ENCODE results near the gene ZMYM4. TPM values are rescaled to one million over a fixed set of nuclear protein-coding genes. Genes with fewer than 3 reads are reported as not detected.

Gene ZMYM4
- total and polyA plus RNA-seq, 11 donors = 8.0 to 44.3 (median 32.2) TPM

DNA sequence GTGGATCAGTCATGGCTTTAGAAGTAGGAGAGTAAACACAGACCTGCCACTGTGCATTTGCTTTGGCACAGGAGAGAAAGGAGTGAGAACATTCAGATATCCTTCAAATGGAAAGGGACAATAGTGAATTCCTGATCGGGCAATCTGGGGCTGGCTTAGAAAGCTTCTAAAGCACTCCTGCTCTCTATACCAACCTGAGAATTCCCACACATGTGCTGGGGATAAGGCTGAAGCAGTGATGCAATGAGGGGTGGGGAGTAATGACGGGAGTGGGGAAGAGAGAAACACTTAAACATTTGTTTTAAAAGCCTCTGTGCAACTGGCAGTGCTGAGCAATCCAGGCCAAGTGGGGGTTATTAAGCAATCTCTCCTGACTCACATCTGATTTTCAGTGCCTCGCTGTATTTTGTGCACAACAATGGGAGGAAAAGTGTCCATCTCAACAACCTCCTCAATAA lies 179.9 kb downstream of the ZMYM4 start:
- Histone ChIP-seq H3K36me3 (peaks cover 0 to 89% (median 79%) of the 10 kb centered on the region in 9 donors), H3K4me3 (no peak overlapping the region), H3K27me3 (no peaks in the 10 kb centered on the region), H3K9me3 (no peaks in the 10 kb centered on the region), H3K27ac (peak overlapping the region in 1 of 12 donors; percentile 54), H3K4me1 (peaks cover 2 to 68% (median 25%) of the 10 kb centered on the region in 12 donors)
- WGBS, 4 donors = 64 to 75% (median 66%) methylated on average over 3 of the region's 3 CpGs
- DNase-seq (no peak), ATAC-seq (peak in 2 of 4 donors; percentile 17 to 59)
- intact Hi-C loops (cut with DNase I) = loop anchor here in 1 of 10 donors (5.0 kb wide), 1 partner anchor 264 kb away; no protein-coding TSS in a partner anchor
- TF ChIP-seq POLR2A (IDR thresholded peaks at IDR 0.05) = no peak
- TF ChIP-seq CTCF (IDR thresholded peaks at IDR 0.05) = no peak

- Histone ChIP-seq H3K4me3 (no peak overlapping the region), H3K27me3 (no peaks in the 10 kb centered on the region), H3K9me3 (no peaks in the 10 kb centered on the region), H3K36me3 (peaks cover 0 to 89% (median 79%) of the 10 kb centered on the region in 9 donors), H3K27ac (peak overlapping the region in 1 of 12 donors; percentile 54), H3K4me1 (peaks cover 2 to 79% (median 25%) of the 10 kb centered on the region in 12 donors)
- TF ChIP-seq POLR2A (IDR thresholded peaks at IDR 0.05) = no peak
- TF ChIP-seq CTCF (IDR thresholded peaks at IDR 0.05) = no peak
- ATAC-seq = no peak
- intact Hi-C loops (cut with DNase I) = loop anchor here (2.0 to 10.0 kb wide), 14 partner anchors 93 to 325 kb away; partner anchors contain the start of genes C1orf216 (in 1 of the 10), KIAA0319L (in 1 of the 10) and NCDN (in 1 of the 10)
- 84 to 89% (median 88%) methylated on average over 7 of the region's 7 CpGs for WGBS, 4 donors
- DNase-seq = no peak
Measured at GRCh38 chr1:35449334-35450008, 181.0 kb downstream of the ZMYM4 start.

- Histone ChIP-seq H3K9me3 (no peaks in the 10 kb centered on the region), H3K36me3 (peaks cover 0 to 86% (median 77%) of the 10 kb centered on the region in 9 donors), H3K27me3 (no peaks in the 10 kb centered on the region), H3K4me1 (peaks cover 2 to 90% (median 29%) of the 10 kb centered on the region in 12 donors), H3K27ac (peak overlapping the region in 4 of 12 donors; percentile 17 to 63 (median 50)), H3K4me3 (no peak overlapping the region)
- TF ChIP-seq CTCF (IDR thresholded peaks at IDR 0.05) = peak; percentile 72 to 94 (median 82)
- TF ChIP-seq POLR2A (IDR thresholded peaks at IDR 0.05) = no peak
- DNase-seq (peak; percentile 78 to 89 (median 83)), ATAC-seq (peak; percentile 80 to 91 (median 86))
- intact Hi-C loops (cut with DNase I) = loop anchor here (1.0 to 10.0 kb wide), 14 partner anchors 91 to 324 kb away; partner anchors contain the start of genes C1orf216 (in 1 of the 10), KIAA0319L (in 1 of the 10) and NCDN (in 1 of the 10)
- 3 to 8% (median 6%) methylated on average over 3 of the region's 3 CpGs for WGBS, 4 donors
Measured at GRCh38 chr1:35451125-35451528, 182.6 kb downstream of the ZMYM4 start.
